Brain microvascular endothelial cell (primary cell): ENCODE results near the gene PLXNA3.

Source experiments
- DNase-seq: peaks from one replicate; pipeline ENCODE4 v3.0.0-alpha.2; 2020
- H3K27ac ChIP-seq: fragments of 250-450 bp; sonication (Bioruptor Pico); 2 replicates; pipeline ENCODE4 v1.5.1; 2020; ENCODE audit warnings: mild to moderate bottlenecking, moderate library complexity
- H3K27me3 ChIP-seq: fragments of 250-450 bp; sonication (Bioruptor Pico); replicated peaks from 2 replicates; pipeline ENCODE4 v1.5.1; 2020; ENCODE audit warnings: mild to moderate bottlenecking
- H3K36me3 ChIP-seq: fragments of 250-450 bp; sonication (Bioruptor Pico); replicated peaks from 2 replicates; pipeline ENCODE4 v1.5.1; 2020; ENCODE audit warnings: mild to moderate bottlenecking
- H3K4me3 ChIP-seq: 2 replicates; pipeline ENCODE4 v1.5.1; 2011; ENCODE audit warnings: low read depth, mild to moderate bottlenecking, control low read depth, low read length, moderate library complexity
- in situ Hi-C: cut with HindIII; loops from 2 replicates; pipeline ENCODE4 v1.10.0; 2017; ENCODE audit warnings: low sequenced_read_pairs, low pct_ligation_motif_present
- TF ChIP-seq, protein P1 (sequence below): IDR thresholded peaks from 2 replicates; pipeline ENCODE4 v1.5.1; 2011; ENCODE audit warnings: low read depth, mild to moderate bottlenecking, moderate library complexity, low read length, control low read depth, inconsistent platforms; ENCODE audit errors: missing control alignments

PLXNA3 gene

DNA sequence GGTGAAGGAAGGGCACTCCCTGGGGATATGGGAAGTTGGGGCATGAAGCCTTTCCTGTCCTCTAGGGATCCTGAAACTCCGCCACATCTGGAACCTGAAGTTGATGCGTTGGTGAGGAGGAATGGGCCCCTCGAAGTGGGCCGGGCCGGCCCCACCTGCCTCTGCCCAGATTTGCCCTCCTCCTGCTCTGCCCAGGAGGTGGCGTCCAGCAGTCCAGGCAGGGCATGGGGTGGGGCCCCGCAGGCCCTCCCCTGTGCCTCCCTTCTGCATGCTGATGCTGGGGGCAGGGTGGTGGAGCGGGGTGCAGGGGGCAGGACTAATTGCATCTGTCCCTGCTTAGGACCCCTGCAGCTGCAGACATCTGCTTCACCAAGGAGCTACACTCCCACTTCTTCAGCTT, 44.9 kb upstream of the PLXNA3 start:
- in situ Hi-C loops: no loop called here
- Histone ChIP-seq H3K27me3 (no peaks in the 10 kb centered on the region), H3K4me3 (no peak overlapping the region), H3K36me3 (no peaks in the 10 kb centered on the region), H3K27ac (no peak overlapping the region)
- DNase-seq: no peak
- TF ChIP-seq, protein P1, sequence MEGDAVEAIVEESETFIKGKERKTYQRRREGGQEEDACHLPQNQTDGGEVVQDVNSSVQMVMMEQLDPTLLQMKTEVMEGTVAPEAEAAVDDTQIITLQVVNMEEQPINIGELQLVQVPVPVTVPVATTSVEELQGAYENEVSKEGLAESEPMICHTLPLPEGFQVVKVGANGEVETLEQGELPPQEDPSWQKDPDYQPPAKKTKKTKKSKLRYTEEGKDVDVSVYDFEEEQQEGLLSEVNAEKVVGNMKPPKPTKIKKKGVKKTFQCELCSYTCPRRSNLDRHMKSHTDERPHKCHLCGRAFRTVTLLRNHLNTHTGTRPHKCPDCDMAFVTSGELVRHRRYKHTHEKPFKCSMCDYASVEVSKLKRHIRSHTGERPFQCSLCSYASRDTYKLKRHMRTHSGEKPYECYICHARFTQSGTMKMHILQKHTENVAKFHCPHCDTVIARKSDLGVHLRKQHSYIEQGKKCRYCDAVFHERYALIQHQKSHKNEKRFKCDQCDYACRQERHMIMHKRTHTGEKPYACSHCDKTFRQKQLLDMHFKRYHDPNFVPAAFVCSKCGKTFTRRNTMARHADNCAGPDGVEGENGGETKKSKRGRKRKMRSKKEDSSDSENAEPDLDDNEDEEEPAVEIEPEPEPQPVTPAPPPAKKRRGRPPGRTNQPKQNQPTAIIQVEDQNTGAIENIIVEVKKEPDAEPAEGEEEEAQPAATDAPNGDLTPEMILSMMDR: no peak

- in situ Hi-C loops: no loop called here
- no peak for DNase-seq
- H3K36me3 ChIP-seq: no peaks in the 10 kb centered on the region
- no peak overlapping the region for H3K4me3 ChIP-seq
- no peak overlapping the region for H3K27ac ChIP-seq
- TF ChIP-seq, protein P1: no peak
- H3K27me3 ChIP-seq: no peaks in the 10 kb centered on the region
Measured at GRCh38 chrX:154417157-154417556, 40.9 kb upstream of the PLXNA3 start.

DNA sequence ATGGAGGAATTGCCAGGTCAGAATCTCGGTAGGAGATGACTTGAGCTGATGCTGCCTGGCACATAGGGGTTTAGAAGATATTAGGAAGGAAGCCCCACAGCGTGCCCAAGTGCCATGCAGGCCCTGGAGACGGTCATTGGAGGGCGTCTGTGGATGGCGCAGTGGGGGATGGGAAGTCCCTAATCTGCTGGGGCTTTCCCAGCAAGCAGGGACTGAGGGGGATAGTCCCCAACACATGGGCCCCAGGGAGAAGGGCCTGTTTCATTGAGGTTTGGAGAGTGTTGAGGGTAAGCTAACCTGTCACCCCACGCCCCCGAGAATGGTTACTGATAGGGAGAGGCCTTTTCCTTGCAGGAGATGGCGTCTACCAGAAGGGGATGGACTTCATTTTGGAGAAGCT, 38.9 kb upstream of the PLXNA3 start:
- Histone ChIP-seq H3K27ac (no peak overlapping the region), H3K4me3 (no peak overlapping the region), H3K36me3 (no peaks in the 10 kb centered on the region), H3K27me3 (no peaks in the 10 kb centered on the region)
- in situ Hi-C loops: no loop called here
- no peak for DNase-seq
- TF ChIP-seq, protein P1: no peak

DNA sequence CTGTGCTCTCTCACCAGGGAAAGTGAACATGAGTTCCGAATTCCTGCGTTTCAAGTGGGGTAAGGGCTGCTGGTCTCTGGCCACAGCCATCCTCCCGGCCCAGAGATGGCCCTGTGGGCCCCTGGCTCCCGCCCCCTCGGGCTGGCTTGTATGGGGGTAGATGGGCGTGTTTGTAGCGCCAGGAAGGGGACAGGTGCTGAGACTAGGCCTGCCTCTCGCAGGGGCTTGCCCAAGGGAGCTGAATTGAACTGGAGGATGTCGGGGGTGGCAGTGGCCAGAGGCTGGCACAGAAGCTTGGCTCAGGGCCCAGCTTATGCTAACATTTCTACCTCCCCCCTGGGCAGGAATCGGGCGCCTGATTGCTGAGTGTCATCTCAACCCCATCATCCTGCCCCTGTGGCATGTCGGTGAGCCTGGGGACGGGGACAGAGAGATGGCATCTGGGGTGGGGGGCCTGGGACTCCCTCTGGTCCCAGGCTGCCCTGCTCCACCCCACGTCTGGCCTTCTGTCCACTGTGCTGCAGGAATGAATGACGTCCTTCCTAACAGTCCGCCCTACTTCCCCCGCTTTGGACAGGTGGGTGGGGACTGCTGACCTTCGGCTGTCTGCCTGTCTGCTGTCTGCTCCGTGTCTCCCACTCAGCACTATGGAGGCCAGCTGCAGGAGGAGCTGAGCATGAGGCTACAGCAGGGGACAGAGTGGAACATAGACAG, 38.2 kb upstream of the PLXNA3 start:
- in situ Hi-C loops: no loop called here
- DNase-seq: no peak
- TF ChIP-seq, protein P1: no peak

DNA sequence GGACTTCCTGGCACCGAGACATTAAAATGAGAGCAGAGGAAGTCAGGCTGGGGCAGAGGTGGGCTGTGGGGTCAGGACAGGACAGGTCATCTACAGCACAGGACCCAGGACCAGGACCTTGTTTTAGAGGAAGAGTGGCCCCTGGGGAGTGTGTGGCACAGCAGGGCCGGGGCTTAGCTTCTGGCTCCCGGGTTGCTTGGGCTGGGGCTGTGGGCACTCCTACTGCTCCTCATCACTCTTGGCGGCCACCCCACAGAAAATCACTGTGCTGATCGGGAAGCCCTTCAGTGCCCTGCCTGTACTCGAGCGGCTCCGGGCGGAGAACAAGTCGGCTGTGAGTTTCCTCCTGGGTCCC, 37.7 kb upstream of the PLXNA3 start:
- H3K27ac ChIP-seq: no peak overlapping the region
- no peaks in the 10 kb centered on the region for H3K36me3 ChIP-seq
- no peak overlapping the region for H3K4me3 ChIP-seq
- DNase-seq: no peak
- in situ Hi-C loops: no loop called here
- no peaks in the 10 kb centered on the region for H3K27me3 ChIP-seq
- TF ChIP-seq, protein P1: no peak

More for the DNA sequence above, 38.2 kb upstream of the PLXNA3 start:
- Histone ChIP-seq H3K36me3 (no peaks in the 10 kb centered on the region), H3K27ac (no peak overlapping the region), H3K4me3 (no peak overlapping the region), H3K27me3 (no peaks in the 10 kb centered on the region)
